Measurements from ENCODE around the gene KLHL26.
A peak's percentile ranks its signal among the peaks of the same experiment; 100 is the strongest.

Gene KLHL26

GRCh38 chr19:18636969-18637629, at the start of gene KLHL26:
KLHL26 (plus strand) TSS chr19:18637028; CDS start chr19:18637055, 27 bp downstream.
- POLR2A ChIA-PET = no interaction called here
- TF ChIP-seq CTCF (IDR thresholded peaks at IDR 0.05; ENCODE audit: control extremely low read depth, extremely low read depth, low read depth, missing control alignments) = no peak

GRCh38 chr19:18587561-18587960, 49.3 kb upstream of the KLHL26 start:
- ChIA-PET CTCF (interaction anchor here (0.7 to 7.9 kb wide), 15 partner anchors 11 to 260 kb away, joined by 3 to 111 read pairs (median 4); partner anchors contain the start of genes FKBP8, UBA52 and UPF1), POLR2A (no interaction called here)
- DNase-seq (ENCODE audit: extremely low spot score) = no peak
- TF ChIP-seq CTCF (IDR thresholded peaks at IDR 0.05; ENCODE audit: control extremely low read depth, extremely low read depth, low read depth, missing control alignments) = no peak

More at GRCh38 chr19:18636969-18637629, at the start of gene KLHL26:
- no peak for DNase-seq (ENCODE audit: extremely low spot score)
- CTCF ChIA-PET = no interaction called here

GRCh38 chr19:18587962-18588610, 48.7 kb upstream of the KLHL26 start:
- ChIA-PET CTCF (interaction anchor here (0.7 to 7.9 kb wide), 24 partner anchors 12 to 259 kb away, joined by 3 to 111 read pairs (median 5); partner anchors contain the start of genes ELL, FKBP8, KXD1 and UBA52), POLR2A (interaction anchor here (1.6 to 1.9 kb wide), 2 partner anchors 12 to 16 kb away, joined by 9 to 16 read pairs; partner anchors contain the start of gene UBA52)
- no peak for DNase-seq (ENCODE audit: extremely low spot score)
- no peak for TF ChIP-seq CTCF (IDR thresholded peaks at IDR 0.05; ENCODE audit: control extremely low read depth, extremely low read depth, low read depth, missing control alignments)

GRCh38 chr19:18588611-18589379, 48.0 kb upstream of the KLHL26 start, which contains the start of gene REX1BD:
REX1BD (plus strand) TSS chr19:18588798; CDS start chr19:18588802, 4 bp downstream.
- ChIA-PET CTCF (interaction anchor here (0.7 to 7.9 kb wide), 46 partner anchors 11 to 356 kb away, joined by 3 to 111 read pairs (median 4); partner anchors contain the start of genes COPE, CRTC1, DDX49 and ELL), POLR2A (interaction anchor here (1.1 to 1.9 kb wide), 3 partner anchors 11 to 17 kb away, joined by 5 to 16 read pairs (median 9); partner anchors contain the start of gene UBA52)
- DNase-seq (ENCODE audit: extremely low spot score) = peak; percentile 86
- TF ChIP-seq CTCF (IDR thresholded peaks at IDR 0.05; ENCODE audit: control extremely low read depth, extremely low read depth, low read depth, missing control alignments) = peak; percentile 96

- DNase-seq (ENCODE audit: extremely low spot score) = peak; percentile 75
- peak; percentile 24 for TF ChIP-seq CTCF (IDR thresholded peaks at IDR 0.05; ENCODE audit: control extremely low read depth, extremely low read depth, low read depth, missing control alignments)
- ChIA-PET POLR2A (interaction anchor here (0.7 to 1.9 kb wide), 4 partner anchors 12 to 526 kb away, joined by 5 to 16 read pairs (median 8); partner anchors contain the start of gene UBA52), CTCF (interaction anchor here (0.7 to 7.9 kb wide), 44 partner anchors 10 to 355 kb away, joined by 3 to 111 read pairs (median 4); partner anchors contain the start of genes COPE, CRTC1, DDX49 and ELL)
These were observed 47.2 kb upstream of the KLHL26 start for GRCh38 chr19:18589380-18590272.
